Mammary epithelial cell (primary cell): ENCODE measurements around the gene ALPP.

Experiments
- EZH2 ChIP-seq: IDR thresholded peaks from 2 replicates; pipeline ENCODE4 v1.6.1; 2012; ENCODE audit warnings: low read length, inconsistent platforms, borderline replicate concordance
- TF ChIP-seq, protein P1 (sequence below), 2 donors: IDR thresholded peaks in 1 of 2; conservative IDR thresholded peaks in 1 of 2; 2 replicates each; pipeline ENCODE4 v1.5.1; 2011 to 2012; ENCODE audit warnings: inconsistent platforms in 2 of 2, low read length in 2 of 2, mild to moderate bottlenecking in 2 of 2, control low read depth in 1 of 2, low read depth in 1 of 2; ENCODE audit not compliant: insufficient read depth in 1 of 2; ENCODE audit errors: extremely low read depth in 1 of 2

DNA sequence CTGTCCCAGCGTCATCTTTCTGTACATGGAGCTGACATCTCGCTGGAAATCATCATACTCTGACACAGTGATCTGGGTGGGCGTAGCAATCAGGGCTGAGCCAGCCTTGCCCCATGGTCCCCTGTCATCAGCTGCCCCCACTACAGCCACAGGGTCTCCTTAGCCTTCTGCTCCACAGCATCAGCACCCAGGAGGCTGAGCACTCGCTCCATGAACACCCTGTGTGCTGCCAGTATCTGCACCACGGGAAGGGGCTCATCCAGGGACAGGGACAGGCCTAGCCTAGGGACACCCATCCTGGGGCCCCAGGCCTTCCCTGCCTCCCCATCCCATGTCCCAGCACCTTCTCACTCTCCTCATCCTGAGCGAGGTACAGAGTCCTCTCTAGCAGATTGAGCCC lies 39.5 kb downstream of the ALPP start:
- TF ChIP-seq, protein P1, sequence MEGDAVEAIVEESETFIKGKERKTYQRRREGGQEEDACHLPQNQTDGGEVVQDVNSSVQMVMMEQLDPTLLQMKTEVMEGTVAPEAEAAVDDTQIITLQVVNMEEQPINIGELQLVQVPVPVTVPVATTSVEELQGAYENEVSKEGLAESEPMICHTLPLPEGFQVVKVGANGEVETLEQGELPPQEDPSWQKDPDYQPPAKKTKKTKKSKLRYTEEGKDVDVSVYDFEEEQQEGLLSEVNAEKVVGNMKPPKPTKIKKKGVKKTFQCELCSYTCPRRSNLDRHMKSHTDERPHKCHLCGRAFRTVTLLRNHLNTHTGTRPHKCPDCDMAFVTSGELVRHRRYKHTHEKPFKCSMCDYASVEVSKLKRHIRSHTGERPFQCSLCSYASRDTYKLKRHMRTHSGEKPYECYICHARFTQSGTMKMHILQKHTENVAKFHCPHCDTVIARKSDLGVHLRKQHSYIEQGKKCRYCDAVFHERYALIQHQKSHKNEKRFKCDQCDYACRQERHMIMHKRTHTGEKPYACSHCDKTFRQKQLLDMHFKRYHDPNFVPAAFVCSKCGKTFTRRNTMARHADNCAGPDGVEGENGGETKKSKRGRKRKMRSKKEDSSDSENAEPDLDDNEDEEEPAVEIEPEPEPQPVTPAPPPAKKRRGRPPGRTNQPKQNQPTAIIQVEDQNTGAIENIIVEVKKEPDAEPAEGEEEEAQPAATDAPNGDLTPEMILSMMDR (conservative IDR thresholded peaks at IDR 0.05 in 1 of 2, IDR thresholded peaks at IDR 0.05 in 1 of 2; ENCODE audit: extremely low read depth in 1 of 2, insufficient read depth in 1 of 2, low read depth in 1 of 2, low read length in 2 of 2), result no peak
- TF ChIP-seq EZH2, result no peak
